ENCODE results near the gene CLBA1. TPM values are rescaled to one million over a fixed set of nuclear protein-coding genes. Genes with fewer than 3 reads are reported as not detected.

CLBA1 gene
- total RNA-seq, 1 donor from 2014 or later: 10.2 TPM

GRCh38 chr14:104994978-104995377, 9.4 kb downstream of the CLBA1 start:
- no peak for DNase-seq (ENCODE audit: low spot score in 2 of 2, unreplicated experiment in 2 of 2)
- no peak for TF ChIP-seq CTCF (IDR thresholded peaks at IDR 0.05; ENCODE audit: unreplicated experiment)
- peaks cover 20% of the 10 kb centered on the region for H3K36me3 Mint-ChIP-seq
- H3K9me3 Mint-ChIP-seq: peaks cover 4% of the 10 kb centered on the region
- H3K4me3 Mint-ChIP-seq: no peak overlapping the region
- H3K27ac Mint-ChIP-seq: no peak overlapping the region
- H3K27me3 Mint-ChIP-seq (ENCODE audit: low read depth): no peaks in the 10 kb centered on the region
- H3K4me1 Mint-ChIP-seq: no peaks in the 10 kb centered on the region

GRCh38 chr14:104996032-104996431, 10.4 kb downstream of the CLBA1 start:
- no peak overlapping the region for H3K27ac Mint-ChIP-seq
- DNase-seq (ENCODE audit: low spot score in 2 of 2, unreplicated experiment in 2 of 2): no peak
- H3K4me3 Mint-ChIP-seq: no peak overlapping the region
- TF ChIP-seq CTCF (IDR thresholded peaks at IDR 0.05; ENCODE audit: unreplicated experiment): no peak
- H3K36me3 Mint-ChIP-seq: peaks cover 21% of the 10 kb centered on the region
- H3K27me3 Mint-ChIP-seq (ENCODE audit: low read depth): no peaks in the 10 kb centered on the region
- peaks cover 5% of the 10 kb centered on the region for H3K9me3 Mint-ChIP-seq
- H3K4me1 Mint-ChIP-seq: no peaks in the 10 kb centered on the region

- Mint-ChIP-seq H3K4me3 (no peak overlapping the region), H3K27ac (no peak overlapping the region), H3K27me3 (ENCODE audit: low read depth) (no peaks in the 10 kb centered on the region), H3K9me3 (peaks cover 5% of the 10 kb centered on the region), H3K36me3 (peaks cover 21% of the 10 kb centered on the region), H3K4me1 (no peaks in the 10 kb centered on the region)
- no peak for TF ChIP-seq CTCF (IDR thresholded peaks at IDR 0.05; ENCODE audit: unreplicated experiment)
- DNase-seq (ENCODE audit: low spot score in 2 of 2, unreplicated experiment in 2 of 2): no peak
Measured at GRCh38 chr14:104996483-104996882, 10.9 kb downstream of the CLBA1 start.

GRCh38 chr14:104998801-104999200, 13.2 kb downstream of the CLBA1 start:
- H3K9me3 Mint-ChIP-seq: peaks cover 5% of the 10 kb centered on the region
- H3K4me3 Mint-ChIP-seq: no peak overlapping the region
- H3K27me3 Mint-ChIP-seq (ENCODE audit: low read depth): no peaks in the 10 kb centered on the region
- H3K27ac Mint-ChIP-seq: no peak overlapping the region
- no peak for DNase-seq (ENCODE audit: low spot score in 2 of 2, unreplicated experiment in 2 of 2)
- H3K4me1 Mint-ChIP-seq: no peaks in the 10 kb centered on the region
- no peak for TF ChIP-seq CTCF (IDR thresholded peaks at IDR 0.05; ENCODE audit: unreplicated experiment)
- peaks cover 7% of the 10 kb centered on the region for H3K36me3 Mint-ChIP-seq

GRCh38 chr14:104999361-104999760, 13.8 kb downstream of the CLBA1 start:
- H3K27ac Mint-ChIP-seq: no peak overlapping the region
- H3K27me3 Mint-ChIP-seq (ENCODE audit: low read depth): no peaks in the 10 kb centered on the region
- DNase-seq (ENCODE audit: low spot score in 2 of 2, unreplicated experiment in 2 of 2): no peak
- H3K4me3 Mint-ChIP-seq: no peak overlapping the region
- TF ChIP-seq CTCF (IDR thresholded peaks at IDR 0.05; ENCODE audit: unreplicated experiment): no peak
- H3K9me3 Mint-ChIP-seq: peaks cover 5% of the 10 kb centered on the region
- H3K4me1 Mint-ChIP-seq: no peaks in the 10 kb centered on the region
- H3K36me3 Mint-ChIP-seq: peaks cover 7% of the 10 kb centered on the region

GRCh38 chr14:105005329-105005928, 19.8 kb downstream of the CLBA1 start:
- Mint-ChIP-seq H3K4me1 (no peaks in the 10 kb centered on the region), H3K9me3 (no peaks in the 10 kb centered on the region), H3K36me3 (peaks cover 3% of the 10 kb centered on the region), H3K27ac (no peak overlapping the region), H3K4me3 (no peak overlapping the region), H3K27me3 (ENCODE audit: low read depth) (no peaks in the 10 kb centered on the region)
- no peak for DNase-seq (ENCODE audit: low spot score in 2 of 2, unreplicated experiment in 2 of 2)
- TF ChIP-seq CTCF (IDR thresholded peaks at IDR 0.05; ENCODE audit: unreplicated experiment): no peak

Data from mesothelial cell of epicardium (in vitro differentiated cells).